GM18511 (cell line): ENCODE measurements around the gene GNA12.
"Not testable (repeated sequence)": the region's sequence is repeated elsewhere in the genome, so short reads cannot be mapped to it uniquely, and the experiment has no call there.

Experiments used
- ATAC-seq: cut with Tn5 transposase; IDR thresholded peaks from one replicate; pipeline ENCODE4 v1.9.1; 2021; ENCODE audit warnings: mild to moderate bottlenecking, moderate library complexity; ENCODE audit not compliant: unreplicated experiment

GNA12 gene

DNA sequence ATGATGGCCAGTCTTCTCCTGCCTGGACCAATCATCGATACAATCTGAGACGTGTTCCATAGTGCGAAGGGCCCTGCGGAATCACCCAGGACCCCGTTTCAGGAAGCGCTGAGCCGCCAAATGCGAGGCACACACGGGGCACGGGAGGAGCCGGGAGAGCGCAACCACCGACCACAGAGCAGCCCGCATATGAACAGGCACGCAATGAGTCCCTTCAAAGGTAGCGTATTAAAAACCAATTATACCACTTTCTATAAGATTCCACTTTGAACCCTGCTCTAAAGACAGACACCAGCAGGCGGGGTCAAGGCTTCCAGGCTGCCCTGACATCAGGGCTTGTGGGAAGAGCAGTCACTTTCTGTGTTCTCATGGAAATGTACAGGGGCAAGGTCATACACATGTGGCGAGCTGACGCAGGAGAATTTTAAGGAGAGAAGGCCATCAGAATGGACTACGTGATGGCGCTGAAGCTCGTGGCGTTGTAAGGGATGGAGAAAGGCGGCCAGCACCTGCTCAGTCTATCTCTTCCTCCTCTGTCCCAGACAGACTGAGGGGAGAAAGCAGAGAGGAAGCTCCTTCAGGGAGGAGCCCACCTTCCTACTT lies 109.9 kb downstream of the GNA12 start:
- no peak for ATAC-seq

DNA sequence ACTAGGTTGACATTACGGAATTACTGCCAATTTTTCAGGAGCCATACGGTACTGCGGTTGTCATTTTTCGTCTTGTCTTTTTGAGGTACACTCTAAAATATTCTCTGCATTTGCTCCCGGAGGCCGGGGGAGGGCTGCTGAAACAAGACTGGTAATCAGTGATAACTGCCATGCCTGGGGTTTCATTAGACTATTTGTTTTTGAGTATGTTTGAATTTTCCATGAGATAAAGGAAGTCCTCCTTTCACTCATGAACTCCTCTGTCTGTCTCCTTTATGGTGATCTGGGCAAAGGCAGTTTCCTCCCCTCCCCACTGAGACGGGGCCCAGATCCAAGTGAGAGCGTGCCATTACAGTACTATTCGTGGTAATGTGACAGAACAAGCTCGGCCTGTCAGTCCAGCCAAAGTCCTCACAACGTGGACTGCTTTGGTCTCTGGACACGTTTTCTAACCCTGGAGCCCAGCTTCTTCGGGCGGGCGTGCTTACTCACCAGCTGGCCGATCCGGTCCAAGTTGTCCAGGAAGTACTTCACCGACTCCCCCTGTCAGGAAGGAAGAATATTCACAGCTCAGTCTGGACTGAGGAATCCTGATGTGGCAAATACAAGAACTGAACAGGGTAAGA lies 111.0 kb downstream of the GNA12 start:
- ATAC-seq = no peak

DNA sequence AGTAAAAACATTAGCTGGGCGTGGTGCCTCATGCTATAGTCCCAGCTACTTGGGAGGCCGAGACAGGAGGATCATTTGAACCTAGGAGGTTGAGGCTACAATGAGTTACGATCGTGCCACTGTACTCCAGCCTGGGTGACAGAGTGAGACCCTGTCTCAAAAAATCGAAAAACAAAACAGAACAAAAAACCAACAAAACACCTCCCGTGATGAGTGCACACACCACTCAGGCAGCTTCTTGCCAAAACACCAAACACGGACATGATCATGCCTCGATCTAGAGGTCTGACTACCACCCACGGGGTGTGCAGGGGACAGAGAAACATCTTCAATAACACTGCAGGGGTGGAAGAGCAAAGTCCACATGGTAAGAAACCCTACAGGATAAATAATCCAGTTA lies 111.7 kb downstream of the GNA12 start:
- no peak for ATAC-seq

DNA sequence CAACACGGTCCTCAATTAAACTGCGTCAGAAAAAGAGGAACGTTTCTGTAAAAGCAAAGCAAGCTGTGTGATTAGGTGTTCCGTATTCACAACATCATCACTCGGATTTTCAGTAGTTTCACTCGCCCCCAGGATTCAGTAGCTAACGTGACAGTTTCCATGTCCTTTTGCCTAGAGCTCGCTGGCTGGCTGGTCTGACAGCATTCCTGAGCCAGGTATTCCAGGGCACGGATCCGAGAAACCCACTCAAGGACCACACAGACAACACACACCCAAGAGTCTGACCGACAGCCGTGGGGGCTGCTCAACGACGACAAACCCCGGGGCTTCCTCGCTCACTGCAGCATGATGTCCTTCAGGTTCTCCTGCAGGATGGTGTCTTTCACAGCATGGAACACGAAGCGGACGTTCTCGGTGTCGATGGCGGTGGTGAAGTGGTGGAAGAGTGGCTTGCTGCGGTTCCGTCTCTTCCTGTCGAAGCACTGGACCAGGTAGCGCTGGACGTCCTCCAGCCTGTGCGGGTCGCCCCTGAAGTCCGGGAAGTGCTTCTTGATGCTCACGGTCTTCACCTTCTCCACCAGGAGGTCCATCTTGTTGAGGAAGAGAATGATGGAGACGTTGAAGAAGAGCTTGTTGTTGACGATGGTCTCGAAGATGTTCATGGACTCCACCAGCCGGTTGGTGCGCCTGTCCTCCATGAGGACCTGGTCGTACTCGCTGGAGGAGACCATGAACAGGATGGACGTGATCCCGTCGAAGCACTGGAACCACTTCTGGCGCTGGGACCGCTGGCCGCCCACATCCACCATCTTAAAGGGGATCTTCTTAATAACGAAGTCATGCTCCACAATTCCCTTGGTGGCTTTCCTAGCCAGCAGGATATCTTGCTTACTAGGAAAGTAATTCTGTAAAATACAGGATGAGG lies 113.0 kb downstream of the GNA12 start:
- no peak for ATAC-seq

DNA sequence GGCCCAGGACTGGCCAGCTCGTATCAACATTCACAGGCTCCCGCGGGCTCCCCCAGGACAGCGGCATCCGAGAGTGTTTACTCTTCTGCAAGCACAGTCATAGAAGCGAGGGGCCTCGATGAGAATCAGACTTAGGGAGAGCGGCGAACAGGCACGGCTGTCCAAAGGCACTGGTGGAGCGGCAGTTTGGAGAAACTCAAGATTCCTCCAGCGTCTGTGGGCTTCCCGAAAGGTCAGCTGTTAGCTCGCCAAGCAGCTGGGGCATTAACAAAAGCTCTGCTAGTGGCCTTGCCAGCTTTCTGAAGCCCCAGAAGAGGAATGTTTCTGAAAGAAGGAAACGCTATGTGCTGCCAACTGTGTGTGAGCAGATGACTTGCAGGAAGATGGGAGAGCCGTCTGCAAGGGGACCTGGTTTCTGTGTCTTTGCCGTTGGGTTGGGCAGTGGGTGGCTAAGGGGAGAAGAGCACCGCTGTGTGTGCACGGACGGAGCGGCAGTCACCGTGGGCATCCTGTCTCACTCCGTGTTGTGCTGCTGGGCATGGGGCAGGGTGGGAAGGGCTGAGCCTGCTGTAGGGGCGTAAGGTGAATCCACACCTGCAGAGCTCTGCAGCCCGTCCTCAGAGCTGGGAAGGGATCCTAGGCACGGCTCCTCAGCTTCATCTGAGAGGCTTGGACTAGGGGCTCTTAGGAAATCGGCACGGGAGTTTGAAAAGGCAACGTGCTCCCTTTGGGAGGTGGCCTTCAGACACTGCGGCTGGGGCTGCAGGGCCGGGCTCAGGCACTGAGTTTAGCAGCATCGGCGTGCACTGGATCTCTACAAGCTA lies 114.0 kb downstream of the GNA12 start:
- no peak for ATAC-seq

DNA sequence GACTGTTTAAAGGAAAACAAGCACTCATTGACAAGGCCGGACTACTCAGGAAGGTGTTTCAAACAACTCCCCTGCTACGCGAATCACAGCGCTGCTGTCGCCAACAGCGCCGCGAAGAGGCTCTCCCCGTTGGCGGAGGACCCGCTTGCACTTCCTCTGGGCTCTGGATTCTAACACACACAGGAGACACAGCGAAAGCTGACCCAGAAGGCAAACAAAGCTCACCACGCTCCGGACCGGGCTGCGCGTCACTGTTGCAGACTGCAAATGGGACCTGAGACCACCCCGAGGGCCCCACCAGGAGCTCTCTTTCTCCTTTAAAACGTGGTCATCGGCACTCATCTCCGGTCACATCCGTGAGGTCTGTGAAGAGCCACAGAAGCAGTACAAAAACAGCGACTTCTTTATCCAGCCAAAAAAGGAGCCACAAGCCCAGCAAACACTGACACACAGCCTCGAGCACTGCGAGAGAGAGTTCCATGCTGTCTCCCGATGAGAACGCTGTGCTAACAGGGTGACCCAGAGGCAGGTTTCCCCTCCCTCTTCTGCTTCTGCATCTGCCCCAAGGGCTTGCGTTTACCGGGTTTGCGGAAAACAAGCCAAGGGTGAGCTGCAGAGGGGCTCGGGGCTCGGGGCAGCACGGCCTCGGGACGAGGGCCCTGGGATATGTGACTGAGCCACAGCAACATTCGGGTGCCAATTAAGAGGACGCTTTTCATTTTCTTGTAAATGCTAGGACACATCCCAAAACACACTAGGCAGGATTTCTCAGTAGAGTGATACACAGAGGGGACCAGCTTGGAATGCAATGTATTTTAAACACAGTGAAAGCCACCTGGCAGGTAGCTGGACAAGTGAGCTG lies 114.8 kb downstream of the GNA12 start:
- ATAC-seq = no peak

DNA sequence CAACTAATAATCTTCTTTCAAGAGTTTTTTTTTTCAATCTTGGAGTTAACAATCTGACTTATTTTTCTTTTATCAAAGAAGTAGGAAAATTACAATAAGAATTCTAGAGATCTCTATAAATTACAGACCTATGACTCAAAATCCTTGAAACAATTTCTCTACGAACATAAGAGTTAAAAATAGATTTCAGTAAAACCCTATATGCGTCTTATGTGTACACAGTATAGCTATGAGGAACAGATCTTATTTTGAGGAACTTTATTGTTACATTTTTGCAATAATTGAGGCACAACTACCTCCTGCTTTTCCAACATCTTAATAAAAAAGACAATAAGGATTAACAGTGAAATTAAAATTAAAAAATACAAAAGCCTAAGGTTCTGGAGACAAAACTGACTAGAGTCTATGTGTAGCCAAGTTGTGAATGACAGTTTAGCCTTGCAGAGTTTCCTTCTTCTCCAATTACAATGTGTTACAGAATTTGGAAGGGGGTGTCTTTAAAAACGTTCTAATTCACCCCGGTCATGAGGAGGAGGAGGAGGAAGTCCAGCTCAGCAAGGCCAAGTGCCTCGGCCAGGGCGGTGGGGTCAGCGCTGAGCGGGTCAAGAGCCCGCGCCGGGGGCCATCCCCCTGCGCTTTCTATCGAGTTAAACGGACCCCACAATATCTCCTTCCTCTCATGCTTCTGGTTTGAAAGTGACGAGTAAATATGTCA lies 115.6 kb downstream of the GNA12 start:
- no peak for ATAC-seq

DNA sequence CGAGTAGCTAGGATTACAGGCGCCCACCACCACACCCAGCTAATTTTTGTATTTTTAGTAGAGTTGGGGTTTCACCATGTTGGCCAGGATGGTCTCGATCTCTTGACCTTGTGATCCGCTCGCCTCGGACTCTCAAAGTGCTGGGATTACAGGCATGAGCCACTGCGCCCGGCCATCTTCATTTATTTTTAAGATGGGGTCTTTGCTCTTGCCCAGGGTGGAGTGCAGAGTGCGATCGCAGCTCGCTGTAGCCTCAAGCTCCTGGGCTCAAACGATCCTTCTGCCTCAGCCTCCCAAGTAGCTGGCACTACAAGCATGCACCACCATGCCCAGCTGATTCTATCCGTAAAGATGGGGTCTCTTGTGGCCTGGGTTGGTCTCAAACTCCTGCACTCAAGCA lies 116.9 kb downstream of the GNA12 start:
- not testable (repeated sequence) for ATAC-seq

DNA sequence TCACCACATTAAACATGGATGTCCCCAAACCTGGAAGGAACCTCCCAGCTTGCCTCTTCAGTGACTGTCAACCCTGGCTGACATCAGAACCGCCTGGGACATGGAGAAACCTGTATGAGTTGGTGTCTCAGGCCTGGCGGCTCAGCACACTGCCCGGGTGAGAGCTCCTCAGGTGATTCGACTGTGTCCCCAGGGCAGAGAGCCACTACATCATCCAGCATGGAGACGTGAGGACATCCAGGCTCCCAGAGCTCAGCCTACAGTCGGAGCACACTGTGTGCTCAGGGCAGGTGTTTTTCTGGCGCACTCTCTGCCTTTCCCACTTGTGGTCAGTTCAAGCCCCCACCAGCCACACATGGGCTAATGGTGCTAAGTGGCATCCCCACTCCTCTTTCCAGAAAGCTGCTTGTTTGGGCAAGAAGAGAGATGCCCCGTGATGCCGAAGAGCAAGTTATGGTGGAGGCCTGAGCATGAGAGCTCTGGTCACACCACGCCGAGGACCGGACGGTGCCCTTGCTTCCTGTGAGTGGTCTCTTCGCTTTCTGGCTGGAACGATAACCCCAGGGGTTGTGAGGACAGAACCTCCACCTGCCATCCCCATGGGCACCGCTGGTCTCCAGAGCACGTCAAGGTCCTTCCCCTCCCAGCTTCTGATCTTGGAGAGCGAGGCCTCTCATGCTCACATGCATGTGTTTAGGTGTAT lies 117.6 kb downstream of the GNA12 start:
- ATAC-seq = no peak

DNA sequence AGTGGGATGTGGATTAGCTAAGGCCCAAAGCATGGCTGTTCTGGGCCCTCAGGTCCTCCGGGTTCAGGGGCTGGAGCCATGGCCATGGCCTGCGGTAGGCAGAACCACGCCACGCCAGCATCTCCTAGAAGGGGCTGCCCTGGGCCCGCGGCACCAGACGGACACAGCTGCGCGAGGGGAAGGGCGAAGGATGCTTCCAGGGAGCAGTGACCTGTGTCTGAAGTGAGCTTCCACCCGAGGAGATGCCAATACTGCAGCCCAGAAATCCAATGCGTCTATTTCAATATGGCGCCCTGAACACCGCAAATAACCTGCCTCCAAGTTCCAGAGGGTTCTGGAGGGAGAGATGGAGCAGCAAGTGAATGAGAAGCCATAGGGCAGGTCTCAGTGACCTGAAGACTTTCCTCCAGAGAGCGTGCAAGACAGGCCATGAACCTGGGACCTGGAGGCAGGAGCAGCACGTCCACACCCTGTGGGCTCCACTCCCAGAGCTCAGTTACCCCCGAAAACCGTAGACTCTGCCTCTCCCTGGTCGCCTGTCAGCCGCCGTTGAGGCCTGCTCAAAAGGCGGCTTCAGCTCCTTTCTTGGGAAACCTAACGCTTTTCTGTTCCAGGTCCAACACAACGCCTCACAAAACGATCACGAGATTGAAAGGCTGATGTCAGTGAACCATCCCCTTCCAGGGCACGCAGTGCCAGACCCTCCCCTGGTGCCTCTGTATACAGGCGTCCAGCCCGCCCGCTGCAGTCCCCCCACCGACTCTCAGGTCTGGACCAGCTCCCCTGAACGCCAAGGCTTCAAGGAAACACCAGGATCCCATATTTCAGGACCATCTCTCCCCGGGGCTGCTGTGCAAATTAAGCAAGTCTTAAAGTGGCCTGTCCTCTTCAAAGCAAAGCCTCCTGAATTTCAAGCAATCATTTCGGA lies 118.7 kb downstream of the GNA12 start:
- no peak for ATAC-seq

DNA sequence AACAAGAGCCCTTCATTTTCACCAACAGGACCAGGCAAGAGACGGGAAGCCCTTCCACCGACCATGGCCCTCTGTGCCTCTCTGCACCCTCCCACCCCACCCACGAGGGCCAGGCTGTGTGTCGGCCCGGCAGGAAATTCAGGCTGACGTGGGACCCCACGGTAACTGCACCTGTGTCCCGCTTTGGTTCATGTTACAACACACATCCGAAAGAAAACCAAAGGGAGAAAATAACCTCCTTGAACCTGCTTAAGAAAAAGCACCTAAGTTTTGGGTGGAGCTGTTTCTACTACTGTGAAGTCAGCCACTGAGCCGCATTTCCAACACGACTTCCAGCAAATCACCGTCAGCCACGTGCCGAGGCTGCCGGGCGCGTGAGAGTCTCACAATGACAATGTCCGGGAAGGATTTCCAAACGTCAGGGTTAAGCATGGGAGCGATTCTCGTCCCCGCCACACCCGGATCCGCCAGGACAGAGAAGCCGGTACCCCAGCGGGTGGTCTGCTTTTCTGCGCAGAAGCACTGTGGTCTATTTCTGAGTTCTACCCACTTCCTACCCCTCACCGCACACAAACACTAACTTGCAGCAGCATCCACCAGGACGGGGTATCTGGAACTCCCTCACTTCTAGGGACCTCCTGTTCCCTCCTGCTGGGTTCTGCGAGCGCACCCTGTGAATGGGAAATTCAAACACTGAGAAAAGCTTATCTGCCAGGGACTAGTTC lies 119.5 kb downstream of the GNA12 start:
- ATAC-seq = no peak

DNA sequence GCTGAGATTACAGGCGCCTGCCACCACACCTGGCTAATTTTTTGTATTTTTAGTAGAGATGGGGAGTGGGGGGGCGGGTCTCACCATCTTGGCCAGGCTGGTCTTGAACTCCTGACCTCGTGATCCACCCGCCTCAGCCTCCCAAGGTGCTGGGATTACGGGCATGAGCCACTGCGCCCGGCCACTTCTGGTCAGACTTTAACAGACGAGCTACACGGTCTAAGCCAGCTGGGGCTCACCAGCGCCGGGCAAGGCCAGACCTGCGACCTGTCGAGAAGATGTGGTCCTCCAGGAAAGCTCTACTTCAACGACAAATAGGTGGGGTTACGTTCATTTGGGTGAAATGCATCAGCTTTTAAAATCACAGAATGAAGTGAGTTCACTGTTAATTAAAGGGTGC lies 120.1 kb downstream of the GNA12 start:
- ATAC-seq = not testable (repeated sequence)

DNA sequence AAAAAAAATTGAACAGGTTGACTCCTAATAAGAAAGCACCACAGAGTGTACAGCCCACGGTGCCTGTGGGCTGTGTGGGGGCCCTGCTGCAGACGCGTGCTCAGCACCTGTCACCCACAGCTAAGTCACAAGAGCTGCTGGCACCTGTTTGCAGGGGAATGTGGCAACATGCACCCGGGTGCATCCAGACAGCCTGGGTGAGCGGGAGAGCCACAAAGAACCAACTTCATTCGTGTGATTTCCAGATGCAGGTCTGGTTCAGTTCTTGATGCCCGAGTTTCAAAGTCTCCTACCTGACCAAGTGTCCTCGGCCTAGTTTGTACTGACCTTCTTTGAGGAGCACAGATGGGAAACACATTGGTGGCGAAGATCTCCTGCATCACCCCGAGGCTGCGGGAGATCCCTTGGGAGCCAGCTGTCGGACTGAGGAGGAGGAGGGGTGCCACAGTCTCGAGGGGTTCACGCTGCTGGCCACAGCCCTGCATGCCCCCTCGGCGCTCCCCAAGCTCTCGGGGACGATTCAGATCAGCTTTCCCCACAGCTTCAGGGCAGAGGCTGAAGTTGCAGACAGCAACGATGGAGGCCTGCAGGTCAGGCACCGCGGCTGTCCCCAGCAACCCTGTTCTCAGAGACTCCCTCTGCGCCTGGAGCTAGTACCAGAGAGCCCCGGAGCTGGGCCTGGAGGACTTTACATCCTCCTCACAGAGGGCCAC lies 120.8 kb downstream of the GNA12 start:
- ATAC-seq = no peak

DNA sequence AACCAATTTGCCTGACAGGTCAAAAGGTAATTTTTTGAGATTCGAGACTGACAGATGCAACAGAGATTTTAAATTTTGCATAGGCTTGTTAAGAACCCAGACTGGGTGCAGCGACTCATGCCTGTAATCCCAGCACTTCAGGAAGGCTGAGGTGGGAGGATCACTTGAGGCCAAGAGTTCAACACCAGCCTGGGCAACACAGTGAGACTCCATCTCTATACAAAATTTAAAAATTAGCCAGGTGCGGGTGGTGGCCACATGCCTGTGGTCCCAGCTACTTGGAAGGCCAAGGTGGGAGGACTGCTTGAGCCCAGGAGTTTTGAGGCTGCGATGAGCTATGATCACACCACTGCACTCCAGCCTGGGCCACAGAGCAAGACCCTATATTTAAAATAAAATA lies 121.5 kb downstream of the GNA12 start:
- no peak for ATAC-seq

DNA sequence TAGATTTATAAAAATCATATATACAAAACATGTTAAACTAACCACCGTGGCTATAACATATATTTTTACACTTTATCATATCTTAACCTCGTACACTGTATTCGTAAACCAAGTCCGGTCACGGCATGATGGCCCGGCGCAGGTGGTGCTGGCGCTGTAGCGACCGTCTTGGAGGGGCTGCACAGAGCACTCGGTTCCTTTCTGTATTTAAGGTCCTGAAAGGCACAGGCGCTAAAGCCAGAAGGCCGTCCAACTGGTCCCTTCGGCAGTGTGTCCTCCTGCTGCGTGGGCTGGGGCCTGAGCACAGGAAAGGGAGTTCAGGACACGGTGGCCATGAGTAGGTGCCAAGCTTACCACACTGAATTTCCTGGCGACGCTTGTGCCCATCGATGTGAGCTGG lies 122.3 kb downstream of the GNA12 start:
- no peak for ATAC-seq

DNA sequence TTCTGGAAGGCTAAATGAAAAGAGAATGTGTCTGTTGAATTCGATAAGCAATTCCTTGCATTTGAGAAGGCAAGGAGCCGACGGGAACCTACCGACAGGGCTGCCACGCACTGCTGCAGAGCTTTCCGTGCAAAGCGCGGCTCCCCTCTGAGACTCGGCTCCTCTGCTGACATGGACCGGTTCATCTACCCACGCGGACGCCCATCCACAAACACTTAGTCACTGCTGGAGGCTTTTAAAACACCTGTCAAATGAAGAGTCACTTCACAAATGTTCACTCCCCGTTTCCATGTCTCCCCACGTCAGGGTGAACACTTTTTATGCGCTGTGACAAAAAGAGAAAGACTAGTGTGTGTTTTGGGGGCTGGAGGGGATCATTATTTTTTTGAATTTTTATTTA lies 124.1 kb downstream of the GNA12 start:
- no peak for ATAC-seq

DNA sequence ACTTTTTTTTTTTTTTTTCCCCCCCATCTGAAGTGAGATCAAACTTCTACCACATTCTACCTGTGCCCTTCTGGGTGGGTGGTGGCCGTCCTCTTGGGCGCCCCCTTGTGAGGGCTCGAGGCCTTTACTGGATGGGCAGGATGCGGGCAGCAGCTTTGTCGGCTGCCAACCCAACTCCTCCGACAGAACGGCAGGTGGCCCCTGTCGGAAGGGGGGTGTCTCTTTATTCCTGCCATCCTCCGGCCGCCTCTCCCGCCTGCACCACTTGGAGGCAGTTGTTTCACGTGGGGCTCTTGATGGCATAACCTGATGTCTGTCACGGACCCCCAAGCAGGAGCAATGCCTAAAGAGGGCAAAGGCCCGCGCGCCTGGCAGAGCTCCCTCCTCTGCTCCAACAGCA lies 125.1 kb downstream of the GNA12 start:
- no peak for ATAC-seq
